ENCODE results near the gene TGFA.

TGFA gene

GRCh38 chr2:70574618-70575017 lies 21.0 kb upstream of the TGFA start:
- TF ChIP-seq ZFX (IDR thresholded peaks at IDR 0.05; ENCODE audit: borderline replicate concordance), result no peak
- TF ChIP-seq, protein P1, sequence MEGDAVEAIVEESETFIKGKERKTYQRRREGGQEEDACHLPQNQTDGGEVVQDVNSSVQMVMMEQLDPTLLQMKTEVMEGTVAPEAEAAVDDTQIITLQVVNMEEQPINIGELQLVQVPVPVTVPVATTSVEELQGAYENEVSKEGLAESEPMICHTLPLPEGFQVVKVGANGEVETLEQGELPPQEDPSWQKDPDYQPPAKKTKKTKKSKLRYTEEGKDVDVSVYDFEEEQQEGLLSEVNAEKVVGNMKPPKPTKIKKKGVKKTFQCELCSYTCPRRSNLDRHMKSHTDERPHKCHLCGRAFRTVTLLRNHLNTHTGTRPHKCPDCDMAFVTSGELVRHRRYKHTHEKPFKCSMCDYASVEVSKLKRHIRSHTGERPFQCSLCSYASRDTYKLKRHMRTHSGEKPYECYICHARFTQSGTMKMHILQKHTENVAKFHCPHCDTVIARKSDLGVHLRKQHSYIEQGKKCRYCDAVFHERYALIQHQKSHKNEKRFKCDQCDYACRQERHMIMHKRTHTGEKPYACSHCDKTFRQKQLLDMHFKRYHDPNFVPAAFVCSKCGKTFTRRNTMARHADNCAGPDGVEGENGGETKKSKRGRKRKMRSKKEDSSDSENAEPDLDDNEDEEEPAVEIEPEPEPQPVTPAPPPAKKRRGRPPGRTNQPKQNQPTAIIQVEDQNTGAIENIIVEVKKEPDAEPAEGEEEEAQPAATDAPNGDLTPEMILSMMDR (IDR thresholded peaks at IDR 0.05), result no peak
- H3K27ac ChIP-seq, result no peak overlapping the region

GRCh38 chr2:70574109-70574508 lies 20.5 kb upstream of the TGFA start:
- H3K27ac ChIP-seq, result no peak overlapping the region
- TF ChIP-seq, protein P1 (IDR thresholded peaks at IDR 0.05), result no peak
- no peak for TF ChIP-seq ZFX (IDR thresholded peaks at IDR 0.05; ENCODE audit: borderline replicate concordance)

DNA sequence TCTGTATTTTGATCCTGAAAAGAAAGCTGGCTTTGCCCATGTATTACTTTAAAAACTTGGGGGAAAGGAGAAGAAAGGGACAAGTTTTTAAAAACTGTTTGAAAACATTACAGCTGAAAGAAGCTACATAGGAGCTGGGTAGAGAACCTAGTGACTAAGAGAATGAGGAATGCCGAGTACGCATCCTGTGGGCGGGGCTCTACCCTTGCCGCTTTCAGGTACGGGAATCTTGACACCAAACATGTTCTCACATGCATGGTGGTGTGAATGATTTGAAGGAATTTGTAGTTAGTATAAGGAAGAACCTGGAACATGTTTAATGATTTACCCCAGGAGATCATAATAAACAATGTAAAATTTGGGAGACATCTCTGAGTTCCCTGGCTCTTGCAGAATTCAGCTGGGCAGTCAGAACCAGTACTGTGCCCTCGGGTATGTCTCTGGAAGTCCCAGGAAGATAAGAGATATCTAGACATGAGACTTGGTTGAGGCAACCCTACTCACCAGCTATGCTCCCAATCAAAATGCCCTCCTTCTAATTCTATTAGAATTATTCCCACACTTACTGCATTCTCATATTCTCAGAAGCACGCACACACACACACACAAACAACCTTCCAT lies 16.5 kb upstream of the TGFA start:
- no peak overlapping the region for H3K27ac ChIP-seq

DNA sequence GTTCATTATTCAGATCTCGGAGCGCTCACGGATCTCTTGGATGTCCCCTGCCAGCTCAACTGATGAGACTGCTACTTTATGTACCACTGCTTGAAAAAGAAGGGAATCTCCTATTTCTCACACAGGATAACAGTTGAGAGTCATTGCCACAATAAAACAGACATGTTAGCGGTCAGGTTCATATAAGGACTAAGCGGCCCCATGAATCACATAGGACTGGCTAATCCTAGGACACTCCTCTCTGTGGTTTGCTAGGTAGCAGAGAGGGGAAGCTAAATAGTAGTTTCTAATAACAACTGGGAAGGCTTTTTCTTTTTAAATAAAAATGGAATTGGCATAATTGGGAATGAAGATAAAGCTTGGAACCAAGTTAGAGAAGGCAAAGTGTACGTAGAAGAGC lies 15.9 kb upstream of the TGFA start:
- no peak overlapping the region for H3K27ac ChIP-seq
- no peak for TF ChIP-seq ZFX (IDR thresholded peaks at IDR 0.05; ENCODE audit: borderline replicate concordance)
- TF ChIP-seq, protein P1 (IDR thresholded peaks at IDR 0.05), result no peak

More for the DNA sequence above, 16.5 kb upstream of the TGFA start:
- TF ChIP-seq, protein P1 (IDR thresholded peaks at IDR 0.05), result no peak
- no peak for TF ChIP-seq ZFX (IDR thresholded peaks at IDR 0.05; ENCODE audit: borderline replicate concordance)

DNA sequence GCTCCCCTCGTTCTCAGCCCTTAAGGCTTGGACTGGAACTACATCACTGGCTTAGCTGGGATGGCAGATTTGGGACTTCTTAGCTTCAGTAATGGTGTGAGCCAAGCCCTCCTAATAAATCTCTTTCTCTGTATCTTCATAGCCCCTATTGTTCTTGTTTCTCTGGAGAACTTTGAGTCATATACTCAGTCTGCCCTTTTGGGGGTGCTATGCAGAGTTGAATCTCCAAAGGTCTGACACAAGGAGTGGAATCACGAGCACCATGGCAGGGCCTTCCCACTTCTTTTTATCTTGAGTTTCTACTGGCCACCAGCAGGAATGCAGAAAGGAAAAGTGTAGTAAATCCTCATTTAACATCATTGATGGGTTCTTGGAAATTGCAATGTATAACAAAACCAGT lies 13.3 kb upstream of the TGFA start:
- TF ChIP-seq, protein P1 (IDR thresholded peaks at IDR 0.05), result no peak
- no peak for TF ChIP-seq ZFX (IDR thresholded peaks at IDR 0.05; ENCODE audit: borderline replicate concordance)
- no peak overlapping the region for H3K27ac ChIP-seq

DNA sequence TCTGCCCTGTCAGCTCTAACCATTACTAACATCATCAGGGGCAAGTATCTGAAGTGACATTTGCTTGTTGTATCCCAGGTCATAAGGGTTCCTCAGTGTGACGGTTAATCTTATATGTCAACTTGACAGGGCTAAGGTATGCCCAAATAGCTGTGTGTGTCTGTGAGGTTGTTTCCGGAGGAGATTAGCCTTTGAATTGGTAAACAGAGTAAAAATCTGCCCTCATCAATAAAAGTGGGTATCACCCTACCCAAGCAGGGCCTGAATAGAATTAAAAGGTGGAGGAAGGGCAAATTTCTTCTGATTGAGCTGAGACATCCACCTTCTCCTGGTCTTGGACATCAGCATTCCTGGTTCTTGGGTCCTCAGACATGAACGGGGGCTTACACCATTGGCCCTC lies 12.8 kb upstream of the TGFA start:
- no peak overlapping the region for H3K27ac ChIP-seq
- TF ChIP-seq, protein P1 (IDR thresholded peaks at IDR 0.05), result no peak
- no peak for TF ChIP-seq ZFX (IDR thresholded peaks at IDR 0.05; ENCODE audit: borderline replicate concordance)

DNA sequence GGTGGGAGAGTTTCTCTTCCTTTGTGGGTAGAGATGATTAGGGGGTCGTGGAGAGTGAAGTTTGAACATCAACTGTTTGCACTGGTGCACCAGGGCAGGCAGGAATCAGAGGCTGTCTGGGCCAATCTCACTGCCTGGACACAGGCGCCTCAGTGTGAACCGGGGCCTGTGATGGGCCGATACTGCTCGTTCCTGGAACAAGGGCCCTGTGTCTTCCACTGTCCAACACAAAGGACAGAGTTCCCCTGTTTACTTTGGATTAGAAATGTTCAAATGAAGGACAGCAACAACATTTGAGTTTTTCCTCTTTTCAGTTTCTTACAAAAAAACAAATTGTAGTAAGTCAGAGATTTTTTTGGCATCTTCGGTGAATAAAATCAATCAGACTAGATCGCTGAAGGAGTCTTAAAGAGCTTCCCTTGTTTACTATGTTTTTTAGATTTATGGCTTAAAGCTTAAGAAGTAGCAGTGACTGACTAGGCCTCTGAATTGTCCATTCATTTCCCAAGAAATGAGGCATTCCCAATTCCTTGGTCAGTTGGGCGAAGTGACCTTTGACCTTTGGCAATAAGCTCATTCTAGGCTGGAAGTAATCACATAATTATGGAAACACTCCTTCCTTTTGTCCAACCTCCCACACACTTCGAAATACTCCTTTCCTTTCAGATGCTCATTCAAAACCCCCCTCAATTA lies 11.6 kb upstream of the TGFA start:
- TF ChIP-seq ZFX (IDR thresholded peaks at IDR 0.05; ENCODE audit: borderline replicate concordance), result no peak
- TF ChIP-seq, protein P1 (IDR thresholded peaks at IDR 0.05), result no peak
- H3K27ac ChIP-seq, result no peak overlapping the region
